Measurements from ENCODE around the gene EDN2.

The EDN2 gene

DNA sequence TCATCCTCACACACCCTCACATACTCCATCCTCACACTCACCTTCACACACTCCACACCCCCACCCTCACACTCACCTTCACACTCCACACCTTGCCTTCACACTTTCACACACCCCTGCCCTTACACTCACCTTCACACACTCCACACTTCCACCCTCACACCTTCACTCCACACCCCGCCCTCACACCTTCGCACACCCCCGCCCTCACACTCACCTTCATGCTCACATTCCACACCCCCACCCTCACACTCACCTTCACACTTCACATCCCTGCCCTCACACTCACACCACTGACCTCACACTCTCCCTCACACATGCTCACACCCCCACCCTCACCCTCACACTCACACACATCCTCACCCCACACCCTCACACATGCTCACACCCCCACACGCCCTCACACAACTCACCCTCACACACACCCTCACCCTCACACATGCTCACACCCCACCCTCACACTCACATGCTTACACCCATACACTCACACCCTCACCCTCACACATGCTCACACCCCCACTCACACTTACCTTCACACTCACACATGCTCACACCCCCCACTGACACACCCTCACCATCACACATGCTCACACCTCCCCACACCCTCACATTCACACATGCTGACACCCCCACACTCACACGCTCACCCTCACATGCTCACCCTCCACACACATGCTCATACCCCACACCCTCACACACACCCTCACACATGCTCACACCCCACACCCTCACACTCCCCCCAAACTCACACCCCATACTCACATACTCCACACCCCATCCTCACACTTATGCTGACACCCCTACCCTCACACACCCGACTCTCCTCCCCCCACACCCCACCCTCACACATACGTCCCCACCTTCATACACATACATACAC is 44.5 kb upstream of the EDN2 start:
- Histone ChIP-seq H3K27me3 (ENCODE audit: control insufficient read depth, low read length) (no peaks in the 10 kb centered on the region), H3K4me1 (ENCODE audit: control insufficient read depth, low read length) (no peaks in the 10 kb centered on the region), H4K20me1 (ENCODE audit: control insufficient read depth, insufficient read depth, low read depth, low read length) (no peaks in the 10 kb centered on the region), H3K9me3 (ENCODE audit: control insufficient read depth, insufficient read depth, low read length) (peaks cover 27% of the 10 kb centered on the region; the same call in 1 of the 2 replicates), H3K79me2 (ENCODE audit: control insufficient read depth, low read length) (no peaks in the 10 kb centered on the region), H3K4me2 (ENCODE audit: low read length) (no peak overlapping the region), H3K9me2 (replicated peaks; ENCODE audit: control insufficient read depth, low read length) (no peaks in the 10 kb centered on the region), H3K27ac (ENCODE audit: low read depth, low read length) (no peak overlapping the region), H3F3A (ENCODE audit: control insufficient read depth, insufficient read depth) (no peaks in the 10 kb centered on the region), H3K36me3 (ENCODE audit: control insufficient read depth, low read length) (no peaks in the 10 kb centered on the region), H3K4me3 (ENCODE audit: low read length) (no peak overlapping the region)
- TF ChIP-seq EZH2phosphoT487 (IDR thresholded peaks at IDR 0.05; ENCODE audit: borderline replicate concordance, low read length) = no peak
- TF ChIP-seq, protein P1, sequence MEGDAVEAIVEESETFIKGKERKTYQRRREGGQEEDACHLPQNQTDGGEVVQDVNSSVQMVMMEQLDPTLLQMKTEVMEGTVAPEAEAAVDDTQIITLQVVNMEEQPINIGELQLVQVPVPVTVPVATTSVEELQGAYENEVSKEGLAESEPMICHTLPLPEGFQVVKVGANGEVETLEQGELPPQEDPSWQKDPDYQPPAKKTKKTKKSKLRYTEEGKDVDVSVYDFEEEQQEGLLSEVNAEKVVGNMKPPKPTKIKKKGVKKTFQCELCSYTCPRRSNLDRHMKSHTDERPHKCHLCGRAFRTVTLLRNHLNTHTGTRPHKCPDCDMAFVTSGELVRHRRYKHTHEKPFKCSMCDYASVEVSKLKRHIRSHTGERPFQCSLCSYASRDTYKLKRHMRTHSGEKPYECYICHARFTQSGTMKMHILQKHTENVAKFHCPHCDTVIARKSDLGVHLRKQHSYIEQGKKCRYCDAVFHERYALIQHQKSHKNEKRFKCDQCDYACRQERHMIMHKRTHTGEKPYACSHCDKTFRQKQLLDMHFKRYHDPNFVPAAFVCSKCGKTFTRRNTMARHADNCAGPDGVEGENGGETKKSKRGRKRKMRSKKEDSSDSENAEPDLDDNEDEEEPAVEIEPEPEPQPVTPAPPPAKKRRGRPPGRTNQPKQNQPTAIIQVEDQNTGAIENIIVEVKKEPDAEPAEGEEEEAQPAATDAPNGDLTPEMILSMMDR (IDR thresholded peaks at IDR 0.05; ENCODE audit: low read depth, low read length, poor library complexity, severe bottlenecking) = no peak

DNA sequence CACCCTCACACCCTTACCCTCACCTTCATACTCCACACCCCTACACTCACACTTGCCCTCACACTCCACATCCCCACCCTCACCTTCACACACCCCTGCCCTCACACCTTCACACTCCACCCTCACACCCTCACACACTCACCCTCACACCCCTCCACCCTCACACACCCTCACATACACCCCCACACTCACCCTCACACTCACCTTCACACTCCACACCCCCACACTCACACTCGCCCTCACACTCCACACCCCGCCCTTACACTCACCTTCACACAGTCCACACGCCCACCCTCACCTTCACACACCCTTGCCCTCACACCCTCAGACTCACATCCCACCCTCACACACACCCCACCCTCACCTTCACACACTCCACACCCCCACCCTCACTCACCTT is 43.6 kb upstream of the EDN2 start:
- no peaks in the 10 kb centered on the region for H3F3A ChIP-seq (ENCODE audit: control insufficient read depth, insufficient read depth)
- H3K79me2 ChIP-seq (ENCODE audit: control insufficient read depth, low read length) = no peaks in the 10 kb centered on the region
- H3K36me3 ChIP-seq (ENCODE audit: control insufficient read depth, low read length) = no peaks in the 10 kb centered on the region
- no peaks in the 10 kb centered on the region for H3K4me1 ChIP-seq (ENCODE audit: control insufficient read depth, low read length)
- H3K9me3 ChIP-seq (ENCODE audit: control insufficient read depth, insufficient read depth, low read length) = peaks cover 27% of the 10 kb centered on the region; the same call in 1 of the 2 replicates
- H3K4me2 ChIP-seq (ENCODE audit: low read length) = no peak overlapping the region
- H3K27me3 ChIP-seq (ENCODE audit: control insufficient read depth, low read length) = no peaks in the 10 kb centered on the region
- H4K20me1 ChIP-seq (ENCODE audit: control insufficient read depth, insufficient read depth, low read depth, low read length) = no peaks in the 10 kb centered on the region
- no peaks in the 10 kb centered on the region for H3K9me2 ChIP-seq (replicated peaks; ENCODE audit: control insufficient read depth, low read length)
- H3K4me3 ChIP-seq (ENCODE audit: low read length) = no peak overlapping the region
- no peak overlapping the region for H3K27ac ChIP-seq (ENCODE audit: low read depth, low read length)
- TF ChIP-seq, protein P1 (IDR thresholded peaks at IDR 0.05; ENCODE audit: low read depth, low read length, poor library complexity, severe bottlenecking) = no peak
- no peak for TF ChIP-seq EZH2phosphoT487 (IDR thresholded peaks at IDR 0.05; ENCODE audit: borderline replicate concordance, low read length)

DNA sequence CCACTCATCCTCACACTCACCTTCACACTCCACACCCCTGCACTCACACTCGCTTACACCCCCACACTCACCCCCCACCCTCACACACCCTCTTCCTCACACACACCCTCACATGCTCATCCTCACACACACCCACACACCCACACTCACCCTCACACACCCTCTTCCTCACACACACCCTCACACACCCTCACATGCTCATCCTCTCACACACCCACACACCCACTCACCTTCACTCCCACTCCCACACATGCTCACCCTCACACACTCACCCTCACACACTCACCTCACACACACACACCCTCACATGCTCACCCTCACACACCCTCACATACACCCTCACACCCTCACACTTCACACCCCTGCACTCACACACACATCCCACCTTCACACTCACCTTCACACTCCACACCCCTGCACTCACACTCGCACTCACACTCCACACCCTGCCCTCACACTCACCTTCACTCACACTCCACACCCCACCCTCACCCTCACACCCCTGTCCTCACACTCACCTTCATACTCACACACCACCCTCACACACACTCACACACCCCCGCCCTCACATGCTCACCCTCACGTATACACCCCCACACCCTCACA is 42.6 kb upstream of the EDN2 start:
- Histone ChIP-seq H3F3A (ENCODE audit: control insufficient read depth, insufficient read depth) (no peaks in the 10 kb centered on the region), H4K20me1 (ENCODE audit: control insufficient read depth, insufficient read depth, low read depth, low read length) (no peaks in the 10 kb centered on the region), H3K4me1 (ENCODE audit: control insufficient read depth, low read length) (no peaks in the 10 kb centered on the region), H3K79me2 (ENCODE audit: control insufficient read depth, low read length) (no peaks in the 10 kb centered on the region), H3K9me3 (ENCODE audit: control insufficient read depth, insufficient read depth, low read length) (peaks cover 27% of the 10 kb centered on the region; the same call in 1 of the 2 replicates), H3K27ac (ENCODE audit: low read depth, low read length) (no peak overlapping the region), H3K9me2 (replicated peaks; ENCODE audit: control insufficient read depth, low read length) (no peaks in the 10 kb centered on the region), H3K36me3 (ENCODE audit: control insufficient read depth, low read length) (no peaks in the 10 kb centered on the region), H3K4me2 (ENCODE audit: low read length) (no peak overlapping the region), H3K4me3 (ENCODE audit: low read length) (no peak overlapping the region), H3K27me3 (ENCODE audit: control insufficient read depth, low read length) (no peaks in the 10 kb centered on the region)
- TF ChIP-seq, protein P1 (IDR thresholded peaks at IDR 0.05; ENCODE audit: low read depth, low read length, poor library complexity, severe bottlenecking) = no peak
- no peak for TF ChIP-seq EZH2phosphoT487 (IDR thresholded peaks at IDR 0.05; ENCODE audit: borderline replicate concordance, low read length)

Data from DOHH2 (cell line).